Prostate gland (tissue), 2 donors: Measurements from ENCODE around the gene TPX2. TPM values are rescaled to one million over a fixed set of nuclear protein-coding genes. Genes with fewer than 3 reads are reported as not detected.

Source experiments
- DNase-seq: peaks from one replicate; pipeline ENCODE4 v3.0.0-alpha.2; 2019; ENCODE audit warnings: low spot score
- H3K27ac ChIP-seq, 2 donors: fragments of 200-600 bp; sonication (generic); 2 replicates each; pipeline ENCODE4 v1.5.1; 2017 to 2019
- H3K27me3 ChIP-seq: fragments of 200-600 bp; sonication (generic); replicated peaks from 2 replicates; pipeline ENCODE4 v1.5.1; 2019; ENCODE audit not compliant: insufficient read depth
- H3K36me3 ChIP-seq, 2 donors: fragments of 200-600 bp; sonication (generic); 1 replicate in 1 of 2; 2 replicates in 1 of 2; pipeline versions ENCODE4 v1.5.1 to v1.8.1; 2017 to 2019
- H3K4me1 ChIP-seq: fragments of 200-600 bp; sonication (generic); replicated peaks from 2 replicates; pipeline ENCODE4 v1.5.1; 2019
- H3K4me3 ChIP-seq, 2 donors: fragments of 200-600 bp; sonication (generic); 2 replicates each; pipeline ENCODE4 v1.5.1; 2017 to 2019
- H3K9me3 ChIP-seq: fragments of 200-600 bp; sonication (generic); 2 replicates; pipeline ENCODE4 v1.5.1; 2017
- CTCF ChIP-seq, 4 experiments: fragments of 200-600 bp in 2 of 4; fragments of 450-650 bp in 2 of 4; sonication (generic) in 2 of 4; IDR thresholded peaks; 1 replicate in 3 of 4; 2 replicates in 1 of 4; pipeline ENCODE4 v1.5.1; 2016 to 2019; ENCODE audit warnings: antibody characterized with exemption in 4 of 4, mild to moderate bottlenecking in 2 of 4, moderate library complexity in 2 of 4
- POLR2A ChIP-seq: fragments of 450-650 bp; IDR thresholded peaks from one replicate; pipeline ENCODE4 v1.6.1; 2016; ENCODE audit warnings: antibody characterized with exemption, mild to moderate bottlenecking
- POLR2AphosphoS5 ChIP-seq: sonication (generic); formaldehyde crosslinking; IDR thresholded peaks from one replicate; pipeline ENCODE4 v1.6.1; 2017; ENCODE audit warnings: antibody characterized with exemption
- WGBS: methylation state at CpG from one replicate; pipeline ENCODE4 v1.1.5; 2018; 5-methylcytosine and 5-hydroxymethylcytosine counted together
- intact Hi-C: fragments of 100-400 bp; cut with DNase I; formaldehyde crosslinking; loops from one replicate; pipeline ENCODE4 v1.14.2; 2022
- total RNA-seq, 2 donors: library from RNA; depleted of rRNA; stranded (reverse); fragments of >200 nt; gene quantifications; one replicate each; pipeline ENCODE4 v1.1.0, GENCODE V29; 2016

TPX2 gene
- total RNA-seq, 2 donors from 2014 or later = 1.4 to 23.2 TPM

DNA sequence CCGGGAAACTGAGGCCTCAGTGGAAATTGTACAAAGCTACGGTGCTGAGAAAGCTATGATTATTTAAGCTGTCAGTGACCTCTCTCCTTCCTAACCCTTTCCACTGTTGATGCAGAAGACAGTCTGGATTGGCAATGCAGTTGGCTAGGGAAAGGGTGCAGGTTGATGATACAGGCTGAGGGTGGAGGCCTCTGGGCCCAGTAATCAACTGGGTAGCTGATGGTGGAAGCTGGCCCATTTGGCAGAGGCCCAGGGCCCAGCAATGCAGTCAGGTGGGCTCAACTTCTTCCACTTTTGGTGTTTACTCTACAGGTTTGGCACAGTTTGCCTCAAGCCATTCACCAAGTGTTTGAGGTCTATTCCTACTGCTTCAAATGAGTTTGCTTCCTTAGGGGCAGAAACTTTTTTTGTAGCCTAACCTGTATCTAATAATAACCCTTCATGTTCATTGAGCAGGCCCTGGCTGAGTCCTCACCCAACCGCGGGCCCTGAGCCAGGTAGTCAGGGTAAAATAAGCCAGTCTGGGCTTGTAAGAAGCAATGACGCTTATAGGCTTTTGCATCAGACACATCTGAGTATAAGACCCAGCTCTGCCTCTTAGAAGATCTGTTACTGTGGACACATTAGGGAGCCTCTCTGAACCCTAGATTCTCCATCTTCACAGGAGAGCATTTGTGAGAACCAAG is 28.5 kb upstream of the TPX2 start:
- H3K4me3 ChIP-seq = no peak overlapping the region
- H3K27ac ChIP-seq = peak overlapping the region; percentile 94 to 96
- H3K27me3 ChIP-seq = no peaks in the 10 kb centered on the region
- no peaks in the 10 kb centered on the region for H3K36me3 ChIP-seq
- peaks cover 34% of the 10 kb centered on the region for H3K4me1 ChIP-seq
- TF ChIP-seq POLR2A (peak; percentile 60), CTCF (IDR thresholded peaks at IDR 0.05) (no peak), POLR2AphosphoS5 (peak; percentile 85)
- WGBS = 39% methylated on average over 5 of the region's 5 CpGs
- intact Hi-C loops = no loop called here
- no peaks in the 10 kb centered on the region for H3K9me3 ChIP-seq
- DNase-seq = peak; percentile 86

DNA sequence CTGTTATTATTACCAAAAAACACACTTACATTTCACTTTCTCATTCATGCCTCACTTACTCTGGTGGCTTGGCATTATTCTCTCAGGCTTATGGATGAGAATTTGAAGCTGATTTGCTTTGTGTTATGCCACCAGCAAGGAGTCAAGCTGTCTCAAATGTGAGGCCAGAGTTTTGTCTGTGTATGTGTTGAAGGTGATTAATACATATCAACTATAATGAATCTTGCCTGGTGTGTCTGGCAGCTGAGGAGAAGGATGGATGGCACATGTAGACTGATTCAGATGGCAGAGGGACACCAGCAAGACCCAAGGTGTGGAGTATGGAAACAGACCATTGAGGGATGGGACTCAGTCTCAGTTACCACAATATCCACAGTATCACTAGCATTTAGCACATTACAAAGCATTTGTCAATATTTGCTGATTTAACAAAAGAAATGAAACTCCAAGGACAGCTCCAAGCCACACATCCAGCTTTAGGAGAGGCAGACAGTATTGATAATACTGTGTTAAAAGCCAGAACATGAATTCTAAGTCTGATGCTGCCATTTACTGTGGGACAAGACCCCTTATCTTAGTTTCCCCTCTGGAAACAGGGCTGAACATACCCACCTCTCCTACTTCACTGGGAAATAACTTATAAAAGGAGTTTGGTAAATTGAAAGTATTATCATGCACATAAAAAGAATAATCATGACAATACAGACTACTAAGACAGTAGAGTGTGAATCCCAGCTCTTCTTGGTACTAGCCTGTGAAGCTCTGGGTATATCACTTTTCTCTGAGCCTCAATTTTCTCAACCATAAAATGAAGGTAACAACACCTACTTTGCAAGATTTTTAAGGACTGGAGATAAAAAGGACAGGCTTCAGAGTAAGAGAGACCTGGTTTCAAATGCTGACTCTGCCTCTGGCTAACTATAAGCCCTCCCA is 27.6 kb upstream of the TPX2 start:
- Histone ChIP-seq H3K27ac (peak overlapping the region; percentile 94 to 96), H3K9me3 (no peaks in the 10 kb centered on the region), H3K4me1 (peaks cover 34% of the 10 kb centered on the region), H3K4me3 (no peak overlapping the region), H3K36me3 (no peaks in the 10 kb centered on the region), H3K27me3 (no peaks in the 10 kb centered on the region)
- TF ChIP-seq POLR2AphosphoS5 (no peak), POLR2A (no peak), CTCF (IDR thresholded peaks at IDR 0.05) (no peak)
- intact Hi-C loops = loop anchor here (2.0 kb wide), 1 partner anchor 41 kb away; no protein-coding TSS in a partner anchor
- DNase-seq = no peak

- Histone ChIP-seq H3K4me1 (peaks cover 39% of the 10 kb centered on the region), H3K4me3 (peak overlapping the region in 1 of 2 donors; percentile 8), H3K27ac (peak overlapping the region; percentile 94 to 96), H3K27me3 (no peaks in the 10 kb centered on the region), H3K36me3 (no peaks in the 10 kb centered on the region), H3K9me3 (no peaks in the 10 kb centered on the region)
- TF ChIP-seq POLR2AphosphoS5 (no peak), POLR2A (no peak), CTCF (IDR thresholded peaks at IDR 0.05) (no peak)
- intact Hi-C loops = loop anchor here (2.0 kb wide), 1 partner anchor 41 kb away; no protein-coding TSS in a partner anchor
- 11% methylated on average over 5 of the region's 5 CpGs for WGBS
- peak; percentile 71 for DNase-seq
Observed at GRCh38 chr20:31712112-31712553, 27.0 kb upstream of the TPX2 start.

- TF ChIP-seq POLR2A (peak; percentile 33), CTCF (IDR thresholded peaks at IDR 0.05) (peak in 1 of 4 experiments; percentile 5), POLR2AphosphoS5 (peak; percentile 99)
- WGBS = 14% methylated on average over 8 of the region's 8 CpGs
- peak; percentile 96 for DNase-seq
- H3K27ac ChIP-seq = peak overlapping the region; percentile 94 to 96
- no peaks in the 10 kb centered on the region for H3K27me3 ChIP-seq
- intact Hi-C loops = loop anchor here (2.0 kb wide), 1 partner anchor 42 kb away; no protein-coding TSS in a partner anchor
- H3K4me1 ChIP-seq = peaks cover 39% of the 10 kb centered on the region
- H3K9me3 ChIP-seq = no peaks in the 10 kb centered on the region
- no peaks in the 10 kb centered on the region for H3K36me3 ChIP-seq
- H3K4me3 ChIP-seq = peak overlapping the region in 1 of 2 donors; percentile 8
Observed at GRCh38 chr20:31712564-31713311, 26.4 kb upstream of the TPX2 start.
